NT2/D1 (cell line): Measurements from ENCODE around the gene KIF19.

ENCODE experiments used
- SUZ12 ChIP-seq: IDR thresholded peaks from 2 replicates; pipeline ENCODE4 v1.6.1; 2011; ENCODE audit not compliant: insufficient read length, insufficient read depth; ENCODE audit errors: extremely low read depth
- YY1 ChIP-seq: IDR thresholded peaks from 2 replicates; pipeline ENCODE4 v1.6.1; 2011; ENCODE audit not compliant: insufficient read length, insufficient read depth

DNA sequence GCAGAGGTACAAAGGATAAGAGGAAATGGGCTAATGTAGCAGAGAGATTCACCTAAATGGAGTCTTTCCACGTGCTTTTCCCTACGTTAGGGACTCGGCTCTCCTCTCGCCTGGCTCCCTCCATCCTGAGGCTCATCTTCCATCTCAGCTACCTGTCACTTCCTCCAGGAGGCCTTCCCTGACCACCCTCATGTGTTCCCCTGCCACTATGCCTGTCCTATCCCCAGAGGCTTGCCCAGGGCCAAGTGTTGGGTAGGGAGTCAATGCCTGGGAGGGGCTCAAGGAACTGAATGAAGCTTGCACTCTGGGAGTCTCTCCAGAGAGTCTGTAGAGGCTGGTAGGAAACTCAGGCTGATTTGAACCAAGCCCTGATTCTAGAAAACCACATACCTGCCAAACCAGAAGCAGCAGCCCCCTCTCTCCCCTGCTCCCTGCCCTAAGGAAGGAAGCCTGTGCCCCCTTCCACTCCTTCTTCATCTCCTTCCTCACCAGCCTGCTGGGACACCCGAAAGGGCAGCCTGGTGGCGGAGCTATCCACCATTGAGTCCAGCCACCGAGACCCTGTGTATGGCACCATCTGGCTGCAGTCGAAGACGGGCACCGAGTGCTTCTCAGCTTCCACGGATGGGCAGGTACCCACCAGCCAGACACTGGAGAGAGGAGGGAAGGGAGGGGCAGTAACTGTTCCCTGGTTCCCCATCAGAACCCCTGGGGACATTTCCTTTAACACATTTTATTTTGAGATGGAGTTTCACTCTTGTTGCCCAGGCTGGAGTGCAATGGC is 26.6 kb upstream of the KIF19 start:
- no peak for TF ChIP-seq YY1
- TF ChIP-seq SUZ12: no peak
